ENCODE measurements around the gene ZNF668. TPM values are rescaled to one million over a fixed set of nuclear protein-coding genes. Genes with fewer than 3 reads are reported as not detected.

The ZNF668 gene
- total RNA-seq = 8.2 TPM
- long read RNA-seq, transcript ZNF668-201 (3 exons, 2,762 nt) = major isoform, 12 of 19 reads
- long read RNA-seq, partial matches to known transcripts = 2 of 19 reads
- long read RNA-seq, other reads (novel, unspliced or antisense) = 4 of 19 reads

DNA sequence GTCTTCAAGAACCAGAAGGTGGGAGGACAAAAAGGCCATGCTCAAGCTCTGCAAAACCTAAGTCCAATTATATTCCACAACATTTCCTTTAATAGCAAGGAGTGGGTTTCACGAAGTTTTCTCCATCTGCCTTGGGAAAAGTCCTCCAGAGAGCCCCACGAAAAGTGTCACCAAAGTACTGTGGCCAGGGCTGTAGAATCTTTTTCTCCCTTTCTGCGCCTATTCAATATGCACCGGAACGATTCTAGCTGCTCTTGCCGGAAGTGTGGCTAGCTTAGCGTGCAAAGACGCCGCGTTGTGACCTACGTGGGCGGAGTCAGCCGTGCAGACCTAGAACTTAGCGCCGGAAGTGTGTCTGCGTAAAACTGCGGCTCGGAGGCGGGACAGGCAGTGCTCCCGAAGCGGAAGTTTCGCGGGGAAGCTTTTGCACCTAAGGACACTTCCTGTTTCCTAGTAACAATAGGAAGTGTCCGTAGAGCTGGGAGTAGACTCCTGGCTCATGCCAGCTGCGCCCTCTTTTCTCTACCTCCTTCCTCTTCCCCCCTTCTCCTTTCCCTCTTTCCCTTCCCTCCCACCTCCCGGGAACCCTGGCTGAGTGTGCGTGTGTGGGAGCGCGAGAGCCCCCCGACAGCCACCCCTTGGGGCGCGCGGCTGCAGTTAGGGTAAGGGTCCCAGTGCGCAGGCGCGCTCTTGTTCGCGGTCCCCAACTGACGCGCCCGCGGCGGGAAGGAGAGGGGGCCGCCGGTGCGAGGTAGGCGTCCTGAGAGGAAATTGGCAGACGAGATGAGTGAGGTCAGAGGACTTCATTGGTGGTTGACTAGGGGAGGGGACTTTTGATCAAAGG, at the start of gene ZNF668, which contains the start of gene ZNF646:
Gene ZNF668, minus strand, starts transcription at position 271 of the 844 bp plus-strand sequence. CDS start 9,781 bp downstream, outside the sequence.
Gene ZNF646, plus strand, starts transcription at position 453 of the 844 bp plus-strand sequence. CDS start 1,903 bp downstream, outside the sequence.
- Histone ChIP-seq H3K4me3 (peak within 1 kb of the TSS; percentile 99), H3K27me3 (ENCODE audit: low read depth) (no peaks in the 10 kb centered on the region), H3K9me3 (no peaks in the 10 kb centered on the region), H3K36me3 (peaks cover 32% of the 10 kb centered on the region), H3K27ac (peak within 1 kb of the TSS; percentile 97), H3K4me1 (peaks cover 24% of the 10 kb centered on the region)
- TF ChIP-seq CTCF (IDR thresholded peaks at IDR 0.05) = no peak
- ATAC-seq (peak; percentile 96), DNase-seq (peak; percentile 99)
- intact Hi-C loops (cut with DNase I) = no loop called here

DNA sequence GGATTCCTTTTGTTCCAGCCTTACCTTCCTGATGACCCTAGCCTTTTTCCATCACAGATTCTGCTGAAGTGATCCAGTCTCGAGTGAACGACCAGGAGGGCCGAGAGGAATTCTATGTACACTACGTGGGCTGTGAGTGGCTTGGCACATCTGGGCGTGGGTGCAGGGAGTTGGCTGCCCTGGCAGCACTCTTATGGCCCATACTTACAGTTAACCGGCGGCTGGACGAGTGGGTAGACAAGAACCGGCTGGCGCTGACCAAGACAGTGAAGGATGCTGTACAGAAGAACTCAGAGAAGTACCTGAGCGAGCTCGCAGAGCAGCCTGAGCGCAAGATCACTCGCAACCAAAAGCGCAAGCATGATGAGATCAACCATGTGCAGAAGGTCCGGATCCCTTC, 46.1 kb upstream of the ZNF668 start:
- TF ChIP-seq CTCF (IDR thresholded peaks at IDR 0.05) = no peak
- Histone ChIP-seq H3K9me3 (no peaks in the 10 kb centered on the region), H3K4me1 (peaks cover 23% of the 10 kb centered on the region), H3K27ac (peak overlapping the region; percentile 96), H3K36me3 (peaks cover 56% of the 10 kb centered on the region), H3K27me3 (ENCODE audit: low read depth) (no peaks in the 10 kb centered on the region), H3K4me3 (no peak overlapping the region)
- DNase-seq = no peak
- intact Hi-C loops (cut with DNase I) = no loop called here
- no peak for ATAC-seq

DNA sequence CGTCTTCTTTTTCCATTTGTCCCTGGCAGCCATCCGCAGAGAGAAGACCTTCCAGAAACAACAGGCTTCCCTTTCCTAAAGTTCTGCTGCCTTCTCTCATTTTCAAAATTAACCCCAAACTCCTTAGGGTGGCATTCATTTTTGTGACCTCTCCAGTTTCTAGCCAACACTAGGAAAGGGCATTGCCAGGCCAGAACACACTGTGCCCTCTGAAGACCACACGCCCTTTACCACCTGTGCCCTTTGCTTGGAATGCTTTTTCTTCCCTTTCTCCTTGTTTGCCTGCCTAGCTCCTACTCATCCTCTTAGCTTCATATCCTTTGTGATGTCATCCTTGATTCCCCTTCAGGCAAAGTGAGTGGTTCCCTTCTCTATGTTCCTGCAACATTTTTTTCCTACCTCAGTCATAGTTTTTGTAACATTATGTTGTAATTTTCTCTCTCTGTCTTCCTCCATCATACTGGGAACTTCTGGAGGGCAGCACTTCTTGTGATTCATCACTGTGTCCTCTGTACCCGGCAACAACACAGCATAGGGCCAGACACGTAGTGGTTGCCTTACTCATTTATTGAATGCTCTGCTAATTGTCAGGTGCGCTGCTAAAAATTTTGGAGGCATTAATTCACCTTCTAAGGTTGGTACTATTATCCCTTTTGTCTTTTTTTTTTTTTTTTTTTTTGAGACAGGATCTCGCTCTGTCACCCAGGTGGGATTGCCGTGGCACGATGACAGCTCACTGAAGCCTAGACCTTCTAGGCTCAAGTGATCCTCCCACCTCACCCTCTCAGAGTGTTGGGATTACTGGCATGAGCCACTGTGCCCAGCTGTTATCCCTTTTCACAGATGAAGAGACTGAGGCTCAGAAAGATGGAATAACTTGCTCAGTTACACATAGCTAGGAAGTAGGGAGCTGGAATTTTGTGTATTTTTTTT, 44.4 kb upstream of the ZNF668 start:
- ATAC-seq (peak; percentile 8 to 25), DNase-seq (no peak)
- no peak for TF ChIP-seq CTCF (IDR thresholded peaks at IDR 0.05)
- no peaks in the 10 kb centered on the region for H3K27me3 ChIP-seq (ENCODE audit: low read depth)
- peaks cover 41% of the 10 kb centered on the region for H3K36me3 ChIP-seq
- no peaks in the 10 kb centered on the region for H3K9me3 ChIP-seq
- intact Hi-C loops (cut with DNase I) = no loop called here
- peak overlapping the region; percentile 96 for H3K27ac ChIP-seq
- H3K4me1 ChIP-seq = peaks cover 36% of the 10 kb centered on the region
- H3K4me3 ChIP-seq = peak overlapping the region; percentile 55

DNA sequence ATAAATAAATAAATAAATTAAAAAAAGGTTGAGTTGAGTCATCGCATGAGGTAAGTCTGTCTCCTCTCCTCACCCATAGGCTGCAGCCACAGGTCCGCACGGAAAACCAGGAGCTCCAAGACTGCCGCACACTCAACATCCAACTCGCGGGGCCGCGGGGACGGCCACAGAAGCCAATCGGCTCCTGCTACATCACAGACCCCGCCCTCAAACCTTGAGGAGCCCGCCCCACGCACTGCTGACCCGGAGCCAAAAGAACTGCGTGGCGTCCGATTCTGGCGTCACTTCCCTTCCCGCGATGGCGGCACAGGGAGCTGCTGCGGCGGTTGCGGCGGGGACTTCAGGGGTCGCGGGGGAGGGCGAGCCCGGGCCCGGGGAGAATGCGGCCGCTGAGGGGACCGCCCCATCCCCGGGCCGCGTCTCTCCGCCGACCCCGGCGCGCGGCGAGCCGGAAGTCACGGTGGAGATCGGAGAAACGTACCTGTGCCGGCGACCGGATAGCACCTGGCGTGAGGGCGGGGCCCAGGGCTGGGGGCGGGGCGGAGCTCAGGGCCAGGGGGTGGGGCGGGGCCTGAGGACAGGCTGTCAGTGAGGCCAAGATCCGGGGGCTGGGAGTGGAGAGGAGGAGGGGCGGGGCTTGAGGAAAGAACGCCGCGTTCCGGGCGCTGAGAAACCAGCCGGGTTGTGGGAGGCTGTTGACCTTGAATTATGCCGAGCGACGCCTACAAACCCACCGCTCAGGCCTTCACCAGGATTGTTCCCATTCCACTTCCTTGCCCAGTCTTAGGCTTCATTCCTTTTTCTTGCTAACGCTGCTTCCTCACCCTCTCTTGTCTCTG, 43.6 kb upstream of the ZNF668 start, which contains the start of gene KAT8:
Gene KAT8, plus strand, starts transcription at position 281 of the 839 bp plus-strand sequence. Its CDS starts 18 bp downstream, at position 299.
- Histone ChIP-seq H3K4me1 (peaks cover 43% of the 10 kb centered on the region), H3K36me3 (peaks cover 36% of the 10 kb centered on the region)
- intact Hi-C loops (cut with DNase I) = no loop called here

More for the DNA sequence above, 43.6 kb upstream of the ZNF668 start, which contains the start of gene KAT8:
- DNase-seq (peak; percentile 99), ATAC-seq (peak; percentile 98)
- Histone ChIP-seq H3K4me3 (peak within 1 kb of the TSS; percentile 55), H3K9me3 (no peaks in the 10 kb centered on the region), H3K27me3 (ENCODE audit: low read depth) (no peaks in the 10 kb centered on the region), H3K27ac (peak within 1 kb of the TSS; percentile 96)
- no peak for TF ChIP-seq CTCF (IDR thresholded peaks at IDR 0.05)
